Measurements from ENCODE around the gene ATXN2. TPM values are rescaled to one million over a fixed set of nuclear protein-coding genes. Genes with fewer than 3 reads are reported as not detected.

The ATXN2 gene
- total RNA-seq, 3 donors from 2014 or later = 49.9 to 82.5 (median 55.4) TPM

DNA sequence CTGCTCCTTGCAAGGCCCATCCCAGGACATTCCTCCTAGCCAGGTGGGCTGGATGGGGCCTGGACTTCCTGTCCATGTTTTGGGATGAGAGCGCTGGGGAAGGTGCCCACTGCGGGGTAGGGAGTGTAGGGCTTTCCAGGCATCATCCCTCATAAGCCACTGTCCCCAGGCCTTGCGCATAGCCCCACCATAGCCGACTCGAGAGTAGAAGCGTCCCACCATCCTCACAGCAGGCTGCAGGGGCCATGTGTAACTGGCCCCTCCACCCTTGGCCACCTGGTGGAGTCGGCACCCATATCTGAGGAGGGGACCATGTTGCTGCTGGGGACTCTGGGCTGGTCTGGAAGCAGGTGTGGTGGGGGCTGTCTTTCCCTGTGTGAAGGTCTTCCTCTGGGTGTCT is 162.8 kb downstream of the ATXN2 start:
- H3K36me3 ChIP-seq (ENCODE audit: low read depth) = no peaks in the 10 kb centered on the region
- peaks cover 48% of the 10 kb centered on the region for H3K4me1 ChIP-seq (ENCODE audit: low read depth)
- intact Hi-C loops (cut with DNase I, micrococcal nuclease) = no loop called here
- no peak for TF ChIP-seq CTCF (IDR thresholded peaks at IDR 0.05)
- DNase-seq (no peak), ATAC-seq (no peak)
- no peak overlapping the region for H3K4me3 ChIP-seq
- H3K9me3 ChIP-seq = no peaks in the 10 kb centered on the region

- Histone ChIP-seq H3K9me3 (no peaks in the 10 kb centered on the region), H3K36me3 (ENCODE audit: low read depth) (no peaks in the 10 kb centered on the region), H3K4me3 (no peak overlapping the region), H3K4me1 (ENCODE audit: low read depth) (peaks cover 52% of the 10 kb centered on the region)
- TF ChIP-seq CTCF (IDR thresholded peaks at IDR 0.05) = no peak
- DNase-seq = no peak
- ATAC-seq = no peak
- intact Hi-C loops (cut with DNase I, micrococcal nuclease) = no loop called here
These were observed 163.4 kb downstream of the ATXN2 start for GRCh38 chr12:111435661-111436201.

GRCh38 chr12:111434680-111435338 is 164.3 kb downstream of the ATXN2 start:
- H3K4me1 ChIP-seq (ENCODE audit: low read depth) = peaks cover 62% of the 10 kb centered on the region
- intact Hi-C loops (cut with DNase I, micrococcal nuclease) = no loop called here
- DNase-seq = peak; percentile 73 to 81 (median 74)
- no peak for TF ChIP-seq CTCF (IDR thresholded peaks at IDR 0.05)
- H3K36me3 ChIP-seq (ENCODE audit: low read depth) = no peaks in the 10 kb centered on the region
- H3K9me3 ChIP-seq = no peaks in the 10 kb centered on the region
- peak; percentile 61 for ATAC-seq
- no peak overlapping the region for H3K4me3 ChIP-seq

DNA sequence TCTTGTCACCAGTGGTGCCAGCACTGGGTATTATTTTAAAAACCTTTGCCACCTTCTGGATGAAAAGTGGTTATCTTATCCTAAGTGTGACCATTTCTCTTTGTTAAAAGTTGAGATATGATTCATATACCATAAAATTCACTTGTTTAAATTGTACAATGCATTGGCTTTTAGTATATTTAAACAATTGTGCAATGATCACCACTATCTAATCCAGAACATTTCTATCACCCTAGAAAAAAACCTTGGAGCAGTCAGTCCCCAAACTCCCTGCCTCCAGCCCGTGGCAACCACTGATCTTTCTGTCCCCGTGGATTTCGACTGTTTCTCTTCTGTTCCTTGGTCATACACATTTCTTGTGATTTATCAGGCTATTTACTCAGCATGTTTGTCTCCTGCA is 165.1 kb downstream of the ATXN2 start:
- Histone ChIP-seq H3K9me3 (no peaks in the 10 kb centered on the region), H3K36me3 (ENCODE audit: low read depth) (no peaks in the 10 kb centered on the region), H3K4me1 (ENCODE audit: low read depth) (peaks cover 68% of the 10 kb centered on the region), H3K4me3 (no peak overlapping the region)
- DNase-seq = no peak
- ATAC-seq = no peak
- intact Hi-C loops (cut with DNase I, micrococcal nuclease) = no loop called here
- no peak for TF ChIP-seq CTCF (IDR thresholded peaks at IDR 0.05)

DNA sequence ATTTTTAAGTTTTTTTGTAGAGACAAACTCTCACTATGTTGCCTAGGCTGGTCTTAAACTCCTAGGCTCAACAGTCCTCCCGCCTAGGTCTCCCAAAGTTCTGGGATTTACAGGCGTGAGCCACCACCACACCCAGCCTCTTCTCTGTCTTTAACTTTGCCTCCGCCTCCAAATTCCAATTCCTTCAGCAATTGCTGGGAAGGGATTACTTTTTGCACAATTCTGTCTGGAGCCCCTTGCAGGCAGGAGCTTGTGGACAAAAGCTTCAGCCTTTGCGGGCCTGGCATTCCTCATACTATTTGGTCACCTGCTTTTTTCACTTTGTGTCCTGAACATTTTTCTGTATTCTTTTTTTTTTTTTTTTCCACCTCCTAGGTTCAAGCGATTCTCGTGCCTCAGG is 167.3 kb downstream of the ATXN2 start:
- intact Hi-C loops (cut with DNase I, micrococcal nuclease) = no loop called here
- Histone ChIP-seq H3K4me3 (no peak overlapping the region), H3K9me3 (no peaks in the 10 kb centered on the region), H3K36me3 (ENCODE audit: low read depth) (no peaks in the 10 kb centered on the region), H3K4me1 (ENCODE audit: low read depth) (peaks cover 85% of the 10 kb centered on the region)
- ATAC-seq (no peak), DNase-seq (no peak)
- no peak for TF ChIP-seq CTCF (IDR thresholded peaks at IDR 0.05)

All from mucosa of descending colon (tissue), 3 donors.